Measurements from ENCODE around the gene SPATS2L.

SPATS2L gene, protein sequence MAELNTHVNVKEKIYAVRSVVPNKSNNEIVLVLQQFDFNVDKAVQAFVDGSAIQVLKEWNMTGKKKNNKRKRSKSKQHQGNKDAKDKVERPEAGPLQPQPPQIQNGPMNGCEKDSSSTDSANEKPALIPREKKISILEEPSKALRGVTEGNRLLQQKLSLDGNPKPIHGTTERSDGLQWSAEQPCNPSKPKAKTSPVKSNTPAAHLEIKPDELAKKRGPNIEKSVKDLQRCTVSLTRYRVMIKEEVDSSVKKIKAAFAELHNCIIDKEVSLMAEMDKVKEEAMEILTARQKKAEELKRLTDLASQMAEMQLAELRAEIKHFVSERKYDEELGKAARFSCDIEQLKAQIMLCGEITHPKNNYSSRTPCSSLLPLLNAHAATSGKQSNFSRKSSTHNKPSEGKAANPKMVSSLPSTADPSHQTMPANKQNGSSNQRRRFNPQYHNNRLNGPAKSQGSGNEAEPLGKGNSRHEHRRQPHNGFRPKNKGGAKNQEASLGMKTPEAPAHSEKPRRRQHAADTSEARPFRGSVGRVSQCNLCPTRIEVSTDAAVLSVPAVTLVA

DNA sequence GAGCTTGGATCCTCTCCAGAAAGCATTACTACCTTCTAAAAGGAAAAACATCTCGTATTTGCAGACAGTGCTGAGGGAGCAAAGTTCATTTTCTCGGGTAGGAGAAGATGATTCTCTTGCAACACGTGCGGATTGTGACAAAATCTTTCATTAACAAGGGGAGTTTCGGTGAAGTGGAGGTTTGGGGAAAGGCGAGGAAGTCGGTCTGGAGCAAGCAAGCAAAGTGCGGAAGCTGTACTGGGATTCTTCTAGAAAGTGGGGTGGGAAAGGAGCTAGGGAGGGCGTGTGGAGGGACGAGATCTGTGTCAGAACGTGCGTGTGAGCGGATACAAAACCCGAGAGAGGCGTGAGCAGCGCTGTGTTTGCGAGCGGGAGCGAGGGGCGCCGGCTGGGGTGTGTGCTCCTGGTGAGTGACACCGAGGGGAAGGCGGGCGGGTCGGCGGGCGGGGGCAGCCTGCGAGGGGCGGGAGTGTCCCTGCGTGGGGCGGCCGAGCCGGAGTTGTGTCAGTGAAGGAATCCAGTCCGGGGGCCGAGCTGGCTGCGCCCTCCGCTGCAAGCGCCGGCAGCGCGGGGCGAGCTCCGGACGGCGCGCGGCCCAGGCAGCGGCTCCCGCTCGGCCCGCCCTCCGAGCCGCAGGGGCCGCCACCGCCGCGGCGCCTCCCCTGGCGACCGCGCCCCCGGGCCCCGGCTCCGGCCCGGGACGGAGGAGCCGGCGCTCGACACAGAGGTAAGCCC lies at the start of gene SPATS2L:
TSS of gene SPATS2L (plus strand) at position 498 of the 735 bp plus-strand sequence. CDS start 82,552 bp downstream, outside the sequence.
- H3F3A ChIP-seq (ENCODE audit: low read depth): no peaks in the 10 kb centered on the region
- no peaks in the 10 kb centered on the region for H4K20me1 ChIP-seq (ENCODE audit: insufficient read depth, low read length, poor library complexity, severe bottlenecking)
- H3K4me1 ChIP-seq (ENCODE audit: insufficient read depth, low read length, poor library complexity, severe bottlenecking): peaks cover 4% of the 10 kb centered on the region
- no peaks in the 10 kb centered on the region for H3K9me3 ChIP-seq (ENCODE audit: insufficient read depth, low read depth, low read length)
- no peak for TF ChIP-seq CTCF (conservative IDR thresholded peaks at IDR 0.05; ENCODE audit: low read length)
- TF ChIP-seq EZH2phosphoT487 (IDR thresholded peaks at IDR 0.05; ENCODE audit: borderline replicate concordance): no peak
- peak within 1 kb of the TSS; percentile 63 for H3K4me2 ChIP-seq (ENCODE audit: low read depth, low read length, poor library complexity, severe bottlenecking)
- H3K4me3 ChIP-seq (ENCODE audit: low read length, poor library complexity, severe bottlenecking): peak within 1 kb of the TSS; percentile 69
- no peaks in the 10 kb centered on the region for H3K36me3 ChIP-seq (ENCODE audit: insufficient read depth, low read length)
- peak within 1 kb of the TSS; percentile 41 for H3K9ac ChIP-seq (ENCODE audit: low read depth, low read length, poor library complexity, severe bottlenecking)
- H3K27me3 ChIP-seq (ENCODE audit: insufficient read depth, low read length, poor library complexity, severe bottlenecking): peaks cover 7% of the 10 kb centered on the region
- H2AFZ ChIP-seq (ENCODE audit: low read length): peak within 1 kb of the TSS; percentile 96
- H3K79me2 ChIP-seq (ENCODE audit: insufficient read depth, low read length): no peaks in the 10 kb centered on the region
- H3K9me2 ChIP-seq (replicated peaks; ENCODE audit: low read depth, low read length): no peaks in the 10 kb centered on the region

DNA sequence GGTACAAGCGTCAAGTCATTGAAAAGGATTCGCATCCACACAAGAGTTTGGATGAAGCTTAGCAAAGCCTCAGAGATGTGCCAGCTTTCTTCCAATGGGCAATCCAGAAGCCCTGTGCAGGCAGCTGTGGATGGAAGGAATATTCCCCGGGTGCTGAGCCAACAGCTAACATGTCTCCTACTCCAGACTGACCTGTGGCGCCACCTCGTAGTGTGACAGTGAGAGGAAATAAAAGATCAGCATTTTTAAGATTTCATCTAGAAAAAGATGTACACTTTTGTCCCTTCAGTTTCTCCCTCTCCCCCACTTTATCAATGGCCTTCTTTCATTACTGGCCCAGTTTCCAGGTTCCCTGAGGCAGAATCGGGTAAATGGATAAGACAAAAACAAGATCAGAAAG lies 48.9 kb upstream of the SPATS2L start:
- H2AFZ ChIP-seq (ENCODE audit: low read length): no peak overlapping the region
- no peaks in the 10 kb centered on the region for H3K9me2 ChIP-seq (replicated peaks; ENCODE audit: low read depth, low read length)
- no peak overlapping the region for H3K4me2 ChIP-seq (ENCODE audit: low read depth, low read length, poor library complexity, severe bottlenecking)
- no peaks in the 10 kb centered on the region for H3K27me3 ChIP-seq (ENCODE audit: insufficient read depth, low read length, poor library complexity, severe bottlenecking)
- H3K79me2 ChIP-seq (ENCODE audit: insufficient read depth, low read length): no peaks in the 10 kb centered on the region
- no peak overlapping the region for H3K9ac ChIP-seq (ENCODE audit: low read depth, low read length, poor library complexity, severe bottlenecking)
- TF ChIP-seq CTCF (conservative IDR thresholded peaks at IDR 0.05; ENCODE audit: low read length) (no peak), EZH2phosphoT487 (IDR thresholded peaks at IDR 0.05; ENCODE audit: borderline replicate concordance) (no peak)
- no peaks in the 10 kb centered on the region for H4K20me1 ChIP-seq (ENCODE audit: insufficient read depth, low read length, poor library complexity, severe bottlenecking)
- no peaks in the 10 kb centered on the region for H3K9me3 ChIP-seq (ENCODE audit: insufficient read depth, low read depth, low read length)
- H3K4me3 ChIP-seq (ENCODE audit: low read length, poor library complexity, severe bottlenecking): no peak overlapping the region
- H3K4me1 ChIP-seq (ENCODE audit: insufficient read depth, low read length, poor library complexity, severe bottlenecking): no peaks in the 10 kb centered on the region
- H3F3A ChIP-seq (ENCODE audit: low read depth): no peaks in the 10 kb centered on the region
- H3K36me3 ChIP-seq (ENCODE audit: insufficient read depth, low read length): no peaks in the 10 kb centered on the region

GRCh38 chr2:200258081-200258480 lies 48.4 kb upstream of the SPATS2L start:
- H2AFZ ChIP-seq (ENCODE audit: low read length): no peak overlapping the region
- H3F3A ChIP-seq (ENCODE audit: low read depth): no peaks in the 10 kb centered on the region

More at GRCh38 chr2:200258081-200258480, 48.4 kb upstream of the SPATS2L start:
- Histone ChIP-seq H3K4me2 (ENCODE audit: low read depth, low read length, poor library complexity, severe bottlenecking) (no peak overlapping the region), H4K20me1 (ENCODE audit: insufficient read depth, low read length, poor library complexity, severe bottlenecking) (no peaks in the 10 kb centered on the region), H3K4me1 (ENCODE audit: insufficient read depth, low read length, poor library complexity, severe bottlenecking) (no peaks in the 10 kb centered on the region), H3K36me3 (ENCODE audit: insufficient read depth, low read length) (no peaks in the 10 kb centered on the region), H3K27me3 (ENCODE audit: insufficient read depth, low read length, poor library complexity, severe bottlenecking) (no peaks in the 10 kb centered on the region), H3K79me2 (ENCODE audit: insufficient read depth, low read length) (no peaks in the 10 kb centered on the region), H3K9ac (ENCODE audit: low read depth, low read length, poor library complexity, severe bottlenecking) (no peak overlapping the region), H3K9me2 (replicated peaks; ENCODE audit: low read depth, low read length) (no peaks in the 10 kb centered on the region), H3K4me3 (ENCODE audit: low read length, poor library complexity, severe bottlenecking) (no peak overlapping the region), H3K9me3 (ENCODE audit: insufficient read depth, low read depth, low read length) (no peaks in the 10 kb centered on the region)
- TF ChIP-seq EZH2phosphoT487 (IDR thresholded peaks at IDR 0.05; ENCODE audit: borderline replicate concordance): no peak
- TF ChIP-seq CTCF (conservative IDR thresholded peaks at IDR 0.05; ENCODE audit: low read length): no peak

All from Loucy (cell line).